NCI-H128 (cell line): ENCODE measurements around the gene PNMA6E.

Experiments
- DNase-seq: peaks from one replicate; lab custom pipeline; 2025; ENCODE audit not compliant: unreplicated experiment; lab: John Stamatoyannopoulos, UW

The PNMA6E gene

DNA sequence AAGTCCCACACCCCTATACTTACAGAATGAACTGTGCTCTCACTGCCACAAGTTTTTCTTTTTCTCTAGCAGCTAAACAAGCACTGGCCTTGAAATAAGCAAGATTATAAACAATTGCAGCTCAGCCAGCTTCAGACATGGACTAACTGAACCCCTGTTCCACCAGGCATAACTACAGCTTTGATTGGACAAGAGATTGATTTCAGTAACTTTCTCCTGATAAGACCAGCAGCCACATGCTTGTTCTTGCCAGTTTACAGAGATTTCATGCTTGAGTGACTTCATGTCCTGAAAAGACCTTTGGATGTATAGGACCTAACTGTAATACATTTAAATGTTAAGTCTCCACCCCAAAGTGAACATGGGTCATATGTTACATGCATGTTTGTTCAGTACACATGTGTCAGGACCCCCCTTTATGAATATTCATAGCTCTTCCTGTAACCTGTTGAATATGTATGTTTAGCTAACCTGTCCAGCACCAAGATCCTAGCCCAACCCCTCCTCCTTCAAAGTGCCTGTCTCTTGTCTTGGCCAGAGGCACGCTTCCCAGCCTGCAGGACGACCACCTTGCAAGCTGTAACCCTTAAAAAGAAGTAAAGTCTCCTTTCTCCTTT, 39.3 kb downstream of the PNMA6E start:
- DNase-seq: no peak

DNA sequence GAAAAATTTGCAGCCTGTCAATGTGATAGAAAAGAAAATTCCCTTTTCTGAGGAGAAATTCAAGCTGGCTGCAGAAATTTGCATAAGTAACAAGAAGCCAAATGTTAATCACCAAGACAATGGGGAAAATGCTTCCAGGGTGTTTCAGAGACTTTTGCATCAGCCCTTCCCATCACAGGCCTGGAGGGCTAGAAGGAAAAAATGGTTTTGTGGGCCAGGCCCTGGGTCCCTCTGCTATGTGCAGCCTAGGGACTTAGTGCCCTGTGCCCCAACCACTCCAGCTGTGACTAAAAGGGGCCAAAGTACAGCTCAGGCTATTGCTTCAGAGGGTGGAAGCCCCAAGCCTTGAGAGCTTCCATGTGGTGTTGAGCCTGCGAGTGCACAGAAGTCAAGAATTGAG, 43.3 kb downstream of the PNMA6E start:
- DNase-seq: no peak

DNA sequence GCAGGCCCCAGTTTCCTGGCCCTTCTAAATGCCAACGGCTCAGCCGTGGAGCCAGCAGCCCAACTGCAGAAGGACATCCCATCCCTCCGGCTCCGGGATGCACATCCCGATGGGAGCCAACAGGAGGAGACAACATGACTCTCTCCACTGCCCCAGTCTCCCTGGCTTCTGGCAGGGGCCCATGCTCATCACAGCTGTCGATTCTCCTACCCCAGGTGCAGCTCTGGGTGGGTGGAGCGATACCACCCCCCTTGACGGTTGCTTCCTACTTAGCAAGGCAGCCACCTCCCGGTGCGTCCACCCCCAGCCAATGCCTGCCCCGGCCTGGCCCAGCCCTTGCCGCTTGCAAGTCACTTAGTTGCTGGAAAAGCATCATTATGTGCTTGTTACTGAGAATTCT, 47.7 kb downstream of the PNMA6E start:
- no peak for DNase-seq

DNA sequence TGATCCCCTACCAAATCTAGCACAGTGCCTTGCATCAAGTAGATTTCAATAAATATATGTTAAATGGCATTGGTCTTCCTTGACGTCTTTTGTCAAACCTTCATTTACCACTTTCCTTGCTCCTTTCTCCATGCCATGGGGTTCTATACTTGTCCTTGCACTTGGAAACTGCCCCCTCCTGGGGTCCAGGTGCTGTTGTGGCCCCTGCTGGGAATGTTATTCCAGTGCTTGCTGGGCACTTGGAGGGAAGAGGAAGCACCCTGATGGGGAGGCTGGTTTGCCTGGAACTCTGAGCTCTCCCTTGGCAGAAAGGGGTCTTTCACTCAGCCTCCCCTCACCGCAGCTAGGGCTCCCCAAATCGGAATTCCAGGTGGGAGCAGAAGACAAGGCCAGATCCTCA, 48.3 kb downstream of the PNMA6E start:
- no peak for DNase-seq

DNA sequence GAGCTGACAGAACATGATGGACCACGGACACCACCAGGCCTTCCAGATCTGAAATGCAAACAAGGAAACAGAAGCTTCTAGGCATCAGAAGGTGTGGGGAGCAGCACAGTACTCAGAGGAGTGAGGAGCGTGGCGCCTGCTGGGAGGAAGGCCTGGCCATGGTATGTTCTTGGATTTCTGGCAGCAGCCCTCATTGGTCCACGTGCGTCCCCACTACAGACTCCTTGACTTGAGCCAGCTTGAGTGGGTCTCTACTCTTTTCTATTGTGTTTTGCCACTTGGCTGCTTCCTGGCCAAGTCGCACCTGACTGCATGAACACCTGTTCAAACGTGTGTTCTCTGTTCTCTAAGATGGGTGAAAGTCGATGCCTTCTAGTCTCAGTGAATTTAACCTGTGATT, 49.2 kb downstream of the PNMA6E start:
- no peak for DNase-seq

DNA sequence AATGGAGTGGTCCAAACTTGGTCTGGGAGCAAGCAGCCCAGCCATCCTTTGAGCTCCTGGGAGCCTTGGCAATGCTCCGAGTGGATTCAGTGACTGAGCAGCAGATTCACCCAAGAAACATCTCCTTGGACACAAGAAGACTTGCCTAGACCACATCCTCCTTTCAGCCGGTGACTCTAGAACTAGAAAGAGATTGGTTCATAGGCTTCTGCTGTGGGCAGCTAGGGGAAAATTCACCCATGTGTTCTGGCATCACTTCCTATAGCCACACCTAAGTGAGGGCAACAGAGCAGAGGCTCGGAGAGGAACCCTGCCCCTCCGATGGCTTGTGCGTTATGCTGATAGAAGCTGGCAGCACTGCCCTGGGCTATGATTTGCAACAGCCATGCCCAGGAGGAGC, 51.2 kb downstream of the PNMA6E start:
- DNase-seq: no peak

DNA sequence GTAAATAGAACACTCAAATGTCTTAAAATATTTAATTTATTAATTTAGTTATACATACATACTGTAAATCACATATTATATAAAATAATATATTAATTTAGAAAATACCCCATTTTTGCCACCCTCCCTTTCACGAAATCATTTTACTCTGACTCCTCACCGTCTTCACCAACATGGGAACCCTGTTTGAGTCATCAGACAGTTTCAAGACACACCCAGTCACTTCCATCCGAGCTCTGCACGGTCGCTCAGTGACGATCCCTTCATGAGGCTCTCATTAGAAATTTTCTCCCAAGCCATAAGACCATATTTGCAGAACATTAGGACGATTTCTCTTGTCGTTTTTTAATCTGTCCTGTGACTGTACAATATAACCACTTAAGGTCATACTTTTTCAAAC, 52.7 kb downstream of the PNMA6E start:
- no peak for DNase-seq

DNA sequence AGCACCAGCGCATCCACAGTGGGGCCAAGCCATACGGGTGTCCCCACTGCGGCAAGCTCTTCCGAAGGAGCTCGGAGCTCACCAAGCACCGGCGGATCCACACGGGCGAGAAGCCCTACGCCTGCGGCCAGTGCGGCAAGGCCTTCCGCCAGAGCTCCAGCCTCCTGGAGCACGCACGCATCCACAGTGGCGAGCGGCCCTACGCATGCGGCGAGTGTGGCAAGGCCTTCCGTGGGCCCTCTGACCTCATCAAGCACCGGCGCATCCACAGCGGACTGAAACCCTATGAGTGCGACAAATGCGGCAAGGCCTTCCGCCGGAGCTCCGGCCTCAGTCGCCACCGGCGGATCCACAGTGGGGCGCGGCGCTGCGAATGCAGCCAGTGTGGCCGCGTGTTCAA, 53.6 kb downstream of the PNMA6E start:
- DNase-seq: no peak
